GM21619 (cell line): ENCODE results near the gene KCNAB2.
"Not testable (repeated sequence)": the region's sequence is repeated elsewhere in the genome, so short reads cannot be mapped to it uniquely, and the experiment has no call there.

Source experiments
- ATAC-seq: cut with Tn5 transposase; IDR thresholded peaks from one replicate; pipeline ENCODE4 v1.9.1; 2021; ENCODE audit not compliant: unreplicated experiment

The KCNAB2 gene

GRCh38 chr1:6052543-6053205, 7.0 kb downstream of the KCNAB2 start:
- no peak for ATAC-seq

GRCh38 chr1:6053206-6053546, 7.5 kb downstream of the KCNAB2 start:
- no peak for ATAC-seq

- no peak for ATAC-seq
Observed at GRCh38 chr1:6054596-6054995, 8.9 kb downstream of the KCNAB2 start.

GRCh38 chr1:6056572-6056948, 10.9 kb downstream of the KCNAB2 start:
- ATAC-seq, result no peak

- no peak for ATAC-seq
Observed at GRCh38 chr1:6057170-6057845, 11.6 kb downstream of the KCNAB2 start.

- ATAC-seq, result no peak
Observed at GRCh38 chr1:6059866-6060265, 14.2 kb downstream of the KCNAB2 start.

- ATAC-seq, result no peak
Observed at GRCh38 chr1:6062670-6063069, 17.0 kb downstream of the KCNAB2 start.

GRCh38 chr1:6063532-6064053, 17.9 kb downstream of the KCNAB2 start:
- ATAC-seq, result not testable (repeated sequence)

GRCh38 chr1:6065093-6065858, 19.6 kb downstream of the KCNAB2 start:
- no peak for ATAC-seq

- no peak for ATAC-seq
Observed at GRCh38 chr1:6066680-6067079, 21.0 kb downstream of the KCNAB2 start.

- no peak for ATAC-seq
Observed at GRCh38 chr1:6068073-6068472, 22.4 kb downstream of the KCNAB2 start.

GRCh38 chr1:6068932-6069331, 23.2 kb downstream of the KCNAB2 start:
- ATAC-seq, result no peak

- no peak for ATAC-seq
Observed at GRCh38 chr1:6069573-6069972, 23.9 kb downstream of the KCNAB2 start.

GRCh38 chr1:6070450-6070974, 24.8 kb downstream of the KCNAB2 start:
- ATAC-seq, result no peak

GRCh38 chr1:6071219-6071618, 25.5 kb downstream of the KCNAB2 start:
- no peak for ATAC-seq

- no peak for ATAC-seq
Observed at GRCh38 chr1:6072774-6073479, 27.2 kb downstream of the KCNAB2 start.

- ATAC-seq, result no peak
Observed at GRCh38 chr1:6073480-6074053, 27.9 kb downstream of the KCNAB2 start.

- ATAC-seq, result no peak
Observed at GRCh38 chr1:6074192-6074901, 28.7 kb downstream of the KCNAB2 start.

GRCh38 chr1:6075748-6076147, 30.1 kb downstream of the KCNAB2 start:
- no peak for ATAC-seq

GRCh38 chr1:6077061-6077460, 31.4 kb downstream of the KCNAB2 start:
- not testable (repeated sequence) for ATAC-seq
